Measurements from ENCODE around the gene EARS2.
"Not testable (repeated sequence)": the region's sequence is repeated elsewhere in the genome, so short reads cannot be mapped to it uniquely, and the experiment has no call there.

Gene EARS2

DNA sequence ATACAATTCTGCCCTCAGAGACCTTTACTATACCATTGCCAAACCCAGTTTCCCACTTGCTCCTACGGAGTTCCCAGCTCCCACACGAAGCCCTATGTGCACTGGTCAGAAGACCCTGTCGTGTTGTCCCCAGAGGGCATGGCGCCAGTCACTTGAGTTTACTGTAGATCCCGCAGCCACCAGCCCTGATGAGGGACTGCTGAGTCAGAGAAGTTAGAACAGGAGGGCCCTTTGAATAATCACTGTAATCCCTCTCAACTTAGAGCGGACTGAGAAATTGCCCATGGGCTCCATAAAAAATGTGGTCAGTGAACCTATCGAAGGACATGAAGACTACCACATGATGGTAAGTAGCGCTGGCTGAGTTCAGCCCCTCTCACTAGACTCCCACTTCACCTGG is 9.6 kb upstream of the EARS2 start:
- no peak for DNase-seq

- DNase-seq: no peak
Observed at GRCh38 chr16:23564575-23565363, 7.6 kb upstream of the EARS2 start.

- no peak for DNase-seq
Observed at GRCh38 chr16:23563186-23563585, 6.0 kb upstream of the EARS2 start.

DNA sequence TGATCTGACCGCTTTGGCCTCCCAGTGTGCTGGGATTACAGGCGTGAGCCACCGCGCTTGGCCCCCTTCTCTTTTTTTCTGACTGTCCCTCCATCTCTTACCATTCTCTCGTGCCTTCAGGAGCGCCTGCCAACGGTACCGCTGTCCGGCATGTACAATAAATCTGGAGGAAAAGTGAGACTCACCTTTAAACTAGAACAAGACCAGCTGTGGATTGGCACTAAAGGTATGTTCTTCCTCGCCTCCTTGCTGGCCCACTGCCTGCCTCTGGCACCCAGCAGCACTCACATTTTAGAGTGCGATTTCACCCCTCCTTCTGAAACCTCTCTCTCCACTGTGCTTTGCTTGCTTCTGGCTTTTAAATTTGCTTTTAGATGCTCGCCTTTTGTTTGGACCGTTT is 5.4 kb upstream of the EARS2 start:
- DNase-seq: no peak

GRCh38 chr16:23561586-23561985 is 4.4 kb upstream of the EARS2 start:
- DNase-seq: no peak

- no peak for DNase-seq
Observed at GRCh38 chr16:23557779-23558702, 891 bp upstream of the EARS2 start.

DNA sequence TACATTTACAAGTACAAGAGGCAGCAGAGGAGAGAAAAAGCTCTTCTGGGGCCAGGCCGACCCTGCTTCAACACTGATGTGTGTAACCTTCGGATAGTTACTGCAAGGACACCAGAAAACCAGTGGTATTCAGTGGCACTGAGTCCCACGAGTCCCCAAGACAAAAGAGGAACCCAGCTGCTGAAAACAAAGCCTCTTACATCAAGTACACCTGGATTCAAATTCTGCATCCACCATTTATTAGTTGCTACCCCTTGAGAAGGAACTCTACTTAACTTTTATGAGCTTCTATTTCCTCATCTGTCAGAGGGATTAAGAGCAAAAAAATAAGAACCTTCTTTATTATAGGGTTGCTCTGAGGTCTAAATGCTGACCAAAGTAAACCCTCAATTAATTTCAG is 2.6 kb downstream of the EARS2 start:
- no peak for DNase-seq

DNA sequence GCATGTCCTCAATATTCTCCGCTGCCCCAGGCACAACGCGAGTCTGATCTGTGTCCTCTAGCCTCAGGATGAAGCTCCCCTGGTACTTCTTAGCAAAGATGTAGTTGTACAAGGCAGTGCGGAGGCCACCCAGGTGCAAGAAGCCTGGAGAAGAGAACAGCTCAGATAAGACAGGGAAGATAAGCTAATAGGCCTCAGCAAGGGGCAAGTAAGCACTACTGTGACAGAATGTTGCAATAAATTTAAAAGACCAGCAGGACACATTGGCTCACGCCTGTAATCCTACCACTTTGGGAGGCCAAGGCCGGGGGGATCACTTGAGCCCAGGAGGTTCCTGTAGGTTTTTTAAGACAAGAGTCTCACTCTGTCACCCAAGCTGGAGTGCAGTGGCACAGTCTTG is 5.0 kb downstream of the EARS2 start:
- no peak for DNase-seq

DNA sequence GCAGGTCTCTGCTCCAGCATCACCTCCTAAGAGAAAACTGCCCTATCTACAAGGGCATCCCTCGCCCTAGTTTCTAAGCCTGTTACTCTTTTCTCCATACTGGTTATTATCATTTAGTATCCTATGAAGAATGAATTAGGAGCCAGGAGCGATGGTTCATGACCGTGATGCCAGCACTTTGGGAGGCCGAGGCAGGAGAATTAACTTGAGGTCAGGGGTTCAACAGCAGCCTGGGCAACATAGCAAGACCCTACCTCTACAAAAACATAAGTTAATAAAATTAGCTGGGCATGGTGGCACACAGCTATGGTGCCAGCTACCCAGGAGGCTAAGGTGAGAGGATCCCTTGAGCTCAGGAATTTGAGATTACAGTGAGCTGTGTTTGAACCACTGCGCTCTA is 7.2 kb downstream of the EARS2 start:
- DNase-seq: no peak

DNA sequence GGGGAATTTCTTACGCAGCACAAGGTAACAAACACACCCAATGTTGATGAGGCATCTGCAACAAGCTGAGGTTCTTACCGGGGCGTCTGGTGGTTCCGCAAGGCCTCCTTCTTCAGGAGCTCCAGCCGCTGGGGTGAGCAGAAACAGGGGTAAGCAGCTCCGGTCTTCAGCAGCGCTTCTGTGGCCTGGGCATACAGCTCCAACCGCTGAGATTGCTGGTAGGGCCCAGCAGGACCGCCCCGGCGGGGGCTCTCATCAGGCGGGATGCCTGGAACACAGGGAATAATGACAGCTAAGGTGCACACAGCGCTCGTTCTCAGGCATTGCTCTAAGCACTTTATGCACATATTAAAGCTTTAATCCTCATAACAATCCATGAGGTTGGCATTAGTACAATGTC is 12.7 kb downstream of the EARS2 start:
- DNase-seq: no peak

- not testable (repeated sequence) for DNase-seq
Observed at GRCh38 chr16:23540817-23541178, 16.4 kb downstream of the EARS2 start.

GRCh38 chr16:23539984-23540816 is 16.9 kb downstream of the EARS2 start:
- peak; percentile 80 for DNase-seq

DNA sequence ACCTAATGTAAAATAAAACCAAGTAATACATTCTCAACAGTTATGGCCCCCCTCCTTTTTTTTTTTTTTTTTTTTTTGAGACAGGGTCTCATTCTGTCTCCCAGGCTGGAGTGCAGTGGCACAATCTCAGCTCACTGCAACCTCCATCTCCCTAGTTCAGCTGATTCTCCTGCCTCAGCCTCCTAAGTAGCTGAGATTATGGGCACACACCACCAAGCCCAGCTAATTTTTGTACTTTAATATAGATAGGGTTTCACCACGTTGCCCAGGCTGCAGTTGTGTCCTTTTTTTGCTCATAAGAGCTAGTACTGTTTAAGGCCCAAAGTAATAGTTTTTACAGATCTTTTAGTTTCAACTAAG is 18.3 kb downstream of the EARS2 start:
- no peak for DNase-seq

DNA sequence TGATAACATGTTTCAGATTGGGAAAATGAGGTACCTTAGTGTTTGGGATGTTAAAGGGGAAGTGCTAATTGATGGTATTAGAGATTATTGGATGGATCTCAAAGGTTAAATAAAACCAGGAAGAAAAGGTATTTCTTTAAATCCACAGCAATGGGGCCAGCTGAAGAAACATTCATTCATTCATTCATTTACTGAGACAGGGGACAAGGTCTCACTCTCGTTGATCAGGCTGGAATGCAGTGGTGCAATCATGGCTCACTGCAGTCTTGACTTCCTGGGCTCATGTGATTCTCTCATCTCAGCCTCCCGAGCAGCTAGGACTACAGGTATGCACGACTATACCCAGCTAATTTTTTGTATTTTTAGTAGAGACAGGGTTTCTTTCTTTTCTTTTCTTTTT is 19.8 kb downstream of the EARS2 start:
- DNase-seq: no peak

DNA sequence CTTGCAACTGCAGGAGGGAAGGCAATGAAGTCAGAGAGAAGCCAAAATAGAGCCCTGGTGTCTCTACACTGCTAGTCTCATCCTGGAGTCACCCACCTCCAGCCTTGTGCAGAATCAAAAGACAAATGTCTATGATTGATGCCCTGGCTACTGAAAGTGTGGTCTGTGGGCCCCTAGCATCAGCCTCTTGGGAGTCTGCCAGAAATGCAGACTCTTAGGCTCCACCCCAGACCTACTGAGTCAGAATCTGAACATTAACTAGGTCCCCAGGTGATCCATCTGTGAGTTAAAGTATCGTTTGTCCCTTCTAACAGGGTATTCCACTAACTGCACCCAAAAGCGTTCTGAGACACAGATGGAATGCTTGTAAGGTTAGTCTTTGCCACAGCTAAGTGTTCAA is 21.2 kb downstream of the EARS2 start:
- no peak for DNase-seq

DNA sequence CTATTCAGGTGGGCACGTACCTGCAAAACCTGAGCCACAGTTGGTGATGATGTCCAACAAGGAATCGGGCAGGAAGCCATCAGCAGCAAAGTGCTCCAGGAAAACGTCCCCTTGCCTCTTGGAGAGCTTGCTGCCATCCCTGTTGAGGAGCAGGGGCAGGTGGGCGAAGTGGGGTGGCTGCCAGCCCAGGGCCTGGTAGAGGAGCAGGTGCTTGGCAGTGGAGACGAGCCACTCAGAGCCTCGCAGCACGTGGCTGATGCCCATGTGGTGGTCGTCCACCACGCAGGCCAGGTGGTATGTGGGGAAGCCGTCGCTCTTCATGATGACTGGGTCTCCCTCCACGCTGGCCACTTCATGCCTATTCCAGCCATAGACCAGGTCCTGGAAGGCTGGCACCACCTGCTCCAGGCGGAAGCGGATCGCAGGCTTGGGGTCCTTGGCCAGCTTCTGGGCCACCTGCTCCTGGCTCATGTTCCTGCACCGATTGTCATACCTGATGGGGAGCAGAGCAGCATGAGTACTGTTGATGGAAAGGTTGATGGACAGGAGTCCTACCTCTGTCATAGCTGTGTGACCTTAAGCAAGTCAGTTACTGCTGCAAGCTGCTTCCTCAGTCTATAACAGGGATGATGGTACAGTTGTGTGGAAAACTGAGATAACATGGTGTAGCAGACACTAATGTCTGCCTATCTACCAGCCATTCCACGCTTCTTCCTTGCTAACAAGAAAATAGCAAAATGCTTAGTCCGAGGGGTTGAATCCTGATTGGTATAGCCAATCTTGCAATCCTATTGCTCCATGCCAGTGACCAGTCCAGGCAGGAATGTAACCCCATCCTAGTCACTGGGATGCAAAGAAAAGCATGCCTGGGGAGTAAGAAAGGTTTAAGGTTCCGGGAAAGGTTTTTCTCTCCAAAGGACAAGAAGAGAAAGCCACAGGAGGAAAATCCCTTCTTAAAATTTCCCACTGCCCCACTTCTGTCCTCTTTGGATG is 22.0 kb downstream of the EARS2 start:
- DNase-seq: peak; percentile 37

DNA sequence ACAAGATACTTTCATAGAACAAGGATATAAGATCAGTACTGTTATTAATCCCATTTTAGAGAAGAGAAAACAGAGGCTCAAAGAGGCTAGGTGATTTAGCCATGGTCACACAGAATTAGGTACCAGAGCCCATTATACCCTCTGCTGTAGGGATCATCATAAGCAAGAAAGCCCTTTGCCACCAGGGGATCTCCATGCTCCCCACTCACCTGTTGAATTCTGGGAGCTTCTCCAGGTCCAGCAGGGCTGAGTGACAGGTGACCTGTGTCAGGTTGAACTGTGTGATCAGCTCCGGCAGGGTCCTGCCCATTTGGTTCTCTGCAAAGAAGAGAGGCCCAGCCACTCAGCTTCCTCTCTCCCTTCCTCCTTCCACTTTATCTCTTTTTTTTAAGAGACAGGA is 24.7 kb downstream of the EARS2 start:
- no peak for DNase-seq

GRCh38 chr16:23530062-23530461 is 27.1 kb downstream of the EARS2 start:
- no peak for DNase-seq

- DNase-seq: no peak
Observed at GRCh38 chr16:23528644-23529310, 28.4 kb downstream of the EARS2 start.

DNA sequence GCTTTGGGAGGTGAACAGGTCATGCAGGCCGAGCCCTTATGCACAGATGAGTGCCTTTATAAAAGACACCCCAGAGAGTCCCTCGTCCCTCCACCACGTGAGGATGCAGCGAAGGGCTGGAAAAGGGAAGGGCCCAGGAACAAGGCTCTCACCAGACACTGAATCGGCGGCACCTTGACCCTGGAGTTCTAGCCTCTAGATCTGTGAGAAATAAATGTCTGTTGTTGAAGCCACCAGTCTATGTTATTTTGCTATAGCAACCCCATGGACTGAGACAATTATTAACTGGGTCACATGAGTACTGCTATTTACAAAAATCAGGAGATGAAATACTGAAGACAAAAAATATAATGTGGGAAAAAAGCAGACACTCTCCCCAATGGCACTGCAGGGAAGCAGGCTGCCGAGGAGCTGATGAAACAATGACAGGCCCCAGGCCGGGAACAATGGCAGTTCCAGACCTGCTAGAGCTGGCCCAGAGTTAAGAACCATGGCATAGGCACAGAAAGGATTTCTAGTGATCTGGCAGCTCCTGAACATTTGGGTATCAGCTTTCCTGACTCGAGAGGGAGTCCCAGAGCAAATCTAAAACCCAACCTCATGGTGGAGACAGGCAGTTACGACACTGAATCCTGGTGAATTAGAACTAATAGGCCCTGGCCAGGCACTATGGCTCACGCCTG is 29.0 kb downstream of the EARS2 start:
- DNase-seq: no peak

DNA sequence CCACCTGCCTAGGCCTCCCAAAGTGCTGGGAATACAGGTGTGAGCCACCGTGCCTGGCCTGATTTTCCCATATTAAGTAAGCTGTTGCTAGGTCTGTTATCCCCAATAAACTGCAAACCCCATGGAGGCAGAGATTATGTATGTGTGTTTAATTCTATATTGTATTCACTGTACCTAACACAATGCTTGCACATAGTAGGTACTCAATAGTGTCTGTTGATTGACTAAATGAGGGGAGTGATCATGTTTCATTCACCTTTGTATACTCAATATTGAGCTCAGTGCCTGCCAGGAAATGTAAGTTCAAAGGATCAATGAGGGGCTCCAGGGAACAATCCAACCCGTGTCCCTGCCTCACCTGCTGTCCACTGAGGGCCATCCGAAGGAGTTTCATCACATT is 32.3 kb downstream of the EARS2 start:
- no peak for DNase-seq

Data from NCI-H2029 treated with DMSO at 0.1 percent for 48 hours (cell line).